GM18526 (cell line): Measurements from ENCODE around the gene GLT6D1.

ENCODE experiments used
- POLR2A ChIP-seq: IDR thresholded peaks from 3 replicates; pipeline ENCODE4 v1.6.1; 2011; ENCODE audit not compliant: insufficient read length; ENCODE audit errors: extremely low read depth

The GLT6D1 gene

DNA sequence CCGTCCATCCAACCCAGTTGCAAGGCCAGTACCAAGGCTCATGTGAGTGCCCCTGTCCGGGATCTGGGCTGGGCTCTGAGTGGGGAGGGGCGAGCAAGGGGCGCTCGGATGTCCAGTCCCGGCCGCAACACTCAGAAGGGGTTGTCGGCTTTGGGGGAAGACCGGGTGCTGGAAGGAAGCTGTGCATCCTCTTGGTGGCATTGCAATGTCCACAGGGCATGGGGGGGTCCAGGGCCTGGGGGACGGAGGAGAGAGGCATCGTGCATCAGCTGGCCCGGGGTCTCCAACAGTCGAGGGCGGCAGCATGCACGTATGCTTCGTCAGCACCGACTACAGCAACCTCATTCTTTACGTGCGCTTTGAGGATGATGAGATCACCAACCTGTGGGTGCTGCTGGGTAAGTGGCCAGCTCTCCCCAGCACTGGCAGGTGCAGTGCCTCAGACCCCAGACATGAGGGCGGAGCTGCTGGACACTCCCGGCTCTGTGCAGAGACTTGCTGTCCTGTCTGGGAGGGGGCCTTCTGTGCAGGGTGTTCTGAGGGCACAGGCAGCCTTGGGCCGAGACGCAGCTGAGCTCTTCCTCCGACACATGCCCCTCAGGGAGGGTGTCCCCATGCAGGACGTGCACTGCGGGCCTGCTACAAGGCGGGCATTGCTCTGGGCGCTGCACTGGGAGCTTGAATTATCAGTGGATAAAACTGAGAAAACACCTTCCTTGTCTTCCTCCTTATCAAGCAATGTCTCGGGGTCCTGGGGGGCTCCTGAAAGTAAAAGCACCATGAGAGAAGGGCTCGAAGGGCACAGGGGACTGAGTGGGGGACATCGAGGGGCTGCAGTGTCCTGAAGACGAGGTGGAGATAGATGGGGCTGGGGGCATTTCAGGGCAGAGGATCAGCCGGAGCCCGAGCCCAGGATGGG is 22.5 kb downstream of the GLT6D1 start:
- TF ChIP-seq POLR2A: no peak

GRCh38 chr9:135615666-135616618 is 23.4 kb downstream of the GLT6D1 start:
- no peak for TF ChIP-seq POLR2A

DNA sequence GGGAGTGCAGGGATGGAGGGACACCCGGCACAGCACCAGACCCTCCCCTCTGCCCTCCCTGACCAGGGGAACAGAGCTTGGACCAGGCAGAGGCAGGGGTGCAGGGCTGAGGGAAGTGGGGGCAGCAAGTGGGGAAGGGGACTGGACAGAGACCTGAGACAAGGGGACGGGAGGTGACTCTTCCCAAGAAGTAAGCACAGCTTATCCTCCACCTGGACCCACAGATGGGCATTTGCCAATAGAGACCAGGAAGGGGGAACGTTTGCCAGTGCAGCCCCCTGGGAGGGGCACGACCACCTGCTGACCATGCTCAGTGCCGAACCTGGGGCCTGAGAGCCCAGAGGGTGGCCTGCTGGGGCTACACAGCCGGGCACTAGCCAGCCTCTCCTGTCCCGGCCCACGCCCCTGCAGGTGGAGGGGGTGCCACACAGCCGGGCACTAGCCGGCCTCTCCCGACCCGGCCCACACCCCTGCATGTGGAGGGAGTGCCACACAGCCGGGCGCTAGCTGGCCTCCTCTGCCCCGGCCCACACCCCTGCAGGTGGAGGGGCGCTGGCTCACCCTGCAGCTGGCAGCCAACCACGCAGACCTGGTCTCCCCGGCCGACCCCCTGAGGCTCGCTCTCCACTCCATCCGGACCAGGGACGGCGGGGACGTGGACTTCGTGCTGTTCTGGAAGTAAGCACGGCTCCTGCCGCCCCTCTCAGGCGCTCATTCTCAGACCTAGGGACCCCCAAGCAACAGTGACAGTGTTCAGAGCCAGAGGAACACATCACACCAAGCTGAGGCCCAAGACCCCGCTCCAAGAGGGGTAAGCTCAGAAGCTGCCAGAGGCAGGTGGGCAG is 24.3 kb downstream of the GLT6D1 start:
- no peak for TF ChIP-seq POLR2A

DNA sequence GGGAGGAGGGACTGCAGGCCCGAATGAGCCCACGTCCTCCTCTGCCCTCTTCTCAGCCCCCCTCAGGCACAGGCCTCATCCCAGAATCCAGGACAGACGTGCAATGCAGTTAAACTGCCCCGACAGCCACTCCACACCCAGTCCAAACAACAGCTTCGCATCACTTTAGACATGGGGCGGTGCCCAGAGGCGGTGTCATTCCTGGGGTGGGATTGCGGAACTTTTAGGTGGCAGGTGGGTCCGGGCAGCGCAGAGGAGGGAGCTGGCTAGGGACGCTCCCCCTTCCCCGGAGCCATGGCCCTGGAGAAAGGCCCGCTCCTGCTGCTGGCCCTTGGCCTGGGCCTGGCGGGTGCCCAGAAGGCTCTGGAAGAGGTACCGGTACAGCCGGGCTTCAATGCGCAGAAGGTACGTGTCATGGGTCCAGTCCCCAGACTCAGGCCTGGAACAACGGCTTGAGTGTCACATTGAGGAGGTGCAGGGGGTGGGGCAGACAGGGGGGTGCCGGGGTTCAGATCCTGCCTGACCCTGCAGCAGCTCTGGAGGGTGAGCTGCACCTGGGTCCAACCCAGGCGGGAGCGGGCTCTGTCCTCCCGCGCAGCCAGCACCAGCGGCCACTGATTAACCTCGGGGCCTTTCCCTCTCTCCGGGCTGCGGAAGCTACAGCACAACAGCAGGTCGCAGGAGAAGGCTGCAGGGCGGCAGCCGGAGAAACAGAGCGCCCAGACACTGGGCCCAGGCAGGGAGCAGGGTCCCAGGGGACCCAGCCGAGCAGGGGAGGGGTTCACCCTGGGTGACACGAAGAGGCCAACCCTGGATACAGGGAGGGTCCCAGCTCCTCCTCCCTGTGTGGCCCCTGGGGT is 25.2 kb downstream of the GLT6D1 start:
- no peak for TF ChIP-seq POLR2A

DNA sequence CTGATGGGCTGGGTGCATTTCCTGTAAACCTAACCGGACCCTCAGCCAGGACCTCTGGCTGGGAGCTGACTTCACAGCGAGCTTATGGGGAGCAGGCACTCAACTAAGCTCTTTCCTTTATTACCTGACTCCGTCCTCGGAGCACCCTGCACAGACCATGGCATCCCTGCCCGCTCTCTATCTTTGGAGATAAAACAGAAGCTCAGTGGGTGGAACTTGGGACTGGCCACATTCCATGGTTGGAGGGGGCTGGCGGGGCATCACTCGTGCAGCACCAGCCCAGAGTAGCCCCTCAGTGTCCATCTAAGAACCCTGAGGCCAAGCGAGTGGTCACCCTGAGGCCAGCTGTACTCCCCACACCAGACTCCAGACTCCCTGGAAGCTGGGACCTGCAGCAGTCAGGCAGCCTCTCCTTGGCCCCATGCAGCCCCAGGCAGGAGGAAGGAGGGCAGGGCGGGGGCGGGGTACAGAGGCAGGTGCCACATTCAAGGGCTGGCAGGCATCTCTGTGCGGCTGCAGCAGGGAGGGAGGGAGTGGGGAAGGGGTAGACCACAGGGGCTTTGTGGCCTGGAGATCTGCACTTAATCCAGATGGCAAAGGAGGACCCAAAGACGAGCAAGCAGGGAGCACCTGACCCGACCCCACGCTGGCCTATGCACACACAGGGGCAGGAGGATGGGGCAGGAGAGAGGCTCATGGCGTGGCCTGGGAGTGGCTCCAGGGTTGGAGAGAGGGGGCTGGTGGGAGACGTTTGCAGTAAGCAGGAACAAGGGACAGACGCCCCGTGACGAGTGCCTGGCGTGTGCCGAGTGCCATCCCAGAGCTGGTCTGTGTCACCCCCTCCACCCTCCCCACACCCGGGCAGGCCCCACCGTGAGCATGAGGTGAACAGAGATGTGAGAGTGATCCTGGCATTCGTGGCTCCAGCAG is 26.1 kb downstream of the GLT6D1 start:
- TF ChIP-seq POLR2A: no peak

DNA sequence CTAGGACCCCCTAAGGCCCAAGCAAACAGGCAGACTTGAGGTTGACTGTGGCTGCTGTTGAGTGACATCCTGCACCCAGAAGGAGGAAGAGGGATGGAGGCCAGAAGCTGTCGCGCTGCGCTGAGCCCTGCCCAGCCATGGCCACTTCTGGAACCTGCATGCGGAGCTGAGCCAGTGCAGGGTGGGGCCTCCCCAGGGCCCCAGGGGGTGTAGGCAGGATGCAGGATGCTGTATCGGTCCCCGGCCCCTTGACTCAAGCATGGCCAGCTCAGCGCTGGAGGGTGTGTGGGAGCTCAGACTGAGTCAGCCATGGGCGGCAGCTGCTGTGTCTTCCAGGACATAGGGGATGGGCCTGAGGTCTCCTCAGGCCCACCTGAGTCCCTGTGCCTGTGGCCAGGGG is 26.9 kb downstream of the GLT6D1 start:
- TF ChIP-seq POLR2A: no peak

GRCh38 chr9:135611875-135612209 is 27.5 kb downstream of the GLT6D1 start:
- TF ChIP-seq POLR2A: no peak

- no peak for TF ChIP-seq POLR2A
Observed at GRCh38 chr9:135611142-135611874, 28.0 kb downstream of the GLT6D1 start.

- TF ChIP-seq POLR2A: no peak
Observed at GRCh38 chr9:135610290-135611141, 28.8 kb downstream of the GLT6D1 start.

DNA sequence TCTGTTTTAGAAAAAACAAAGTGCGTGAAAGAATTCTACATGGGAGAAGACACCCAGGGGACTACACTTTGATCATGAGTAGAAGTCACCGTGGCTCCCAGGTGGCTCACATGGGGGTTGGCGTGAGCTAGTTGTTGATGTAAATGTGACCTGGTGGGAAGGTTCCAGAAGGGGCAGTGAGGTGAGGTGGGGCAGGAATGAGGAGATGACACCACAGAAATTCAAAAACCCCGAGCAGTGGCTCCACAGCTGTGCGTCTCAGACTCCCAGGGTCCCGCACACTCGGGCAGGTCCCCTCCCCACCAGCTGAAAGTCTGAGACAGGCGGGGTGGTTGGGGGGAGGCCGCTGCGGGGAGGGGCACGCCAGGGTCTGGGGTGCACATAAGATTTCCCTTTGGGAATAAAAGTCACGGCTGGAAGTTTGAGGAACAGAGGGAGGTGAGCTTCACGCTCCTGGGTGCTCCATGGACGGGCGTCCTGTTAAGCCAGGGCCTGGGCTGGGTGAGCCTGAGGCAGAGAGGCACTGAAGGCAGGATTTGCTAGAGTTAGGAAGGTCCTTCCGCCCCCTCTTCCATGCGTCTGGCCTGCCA is 29.9 kb downstream of the GLT6D1 start:
- TF ChIP-seq POLR2A: no peak

GRCh38 chr9:135608999-135609317 is 30.4 kb downstream of the GLT6D1 start:
- no peak for TF ChIP-seq POLR2A

DNA sequence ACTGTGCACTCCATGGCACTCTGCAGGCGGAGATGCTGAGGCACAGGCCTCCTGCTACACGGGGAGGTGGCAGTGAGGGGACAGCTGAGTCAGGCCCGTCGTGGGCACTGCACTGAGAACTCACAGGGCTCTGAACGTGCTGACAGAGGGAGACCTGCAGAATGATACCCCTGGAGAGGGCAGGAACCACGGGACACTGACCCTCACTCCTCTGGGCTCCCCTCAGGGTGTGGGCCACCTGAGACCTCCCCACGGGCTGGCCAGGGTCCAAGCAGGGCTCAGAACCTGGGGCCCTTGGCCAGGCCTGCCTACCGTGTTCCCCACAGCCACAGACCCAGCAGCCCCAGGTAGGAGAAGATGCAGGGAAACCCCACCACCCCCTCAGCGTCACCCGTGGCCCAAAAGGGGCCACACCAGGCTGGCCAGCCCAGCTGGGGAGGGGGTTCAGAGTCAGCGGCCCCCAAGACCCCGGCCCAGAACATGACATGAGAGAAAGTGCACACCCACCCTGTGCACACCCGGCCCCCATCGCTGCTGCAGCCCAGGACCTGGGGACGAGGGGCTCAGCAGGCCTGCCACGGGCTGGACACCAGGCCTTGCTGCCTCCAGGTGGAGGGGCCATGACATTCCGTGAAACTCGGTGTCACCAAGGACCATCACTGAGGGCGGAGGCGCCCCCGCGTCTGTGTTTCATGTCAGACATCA is 30.9 kb downstream of the GLT6D1 start:
- no peak for TF ChIP-seq POLR2A
